KMS-11 (cell line): ENCODE results near the gene ADAMTS2.

Source experiments
- H2AFZ ChIP-seq: fragments of 200-600 bp; sonication (generic); 2 replicates; pipeline ENCODE4 v1.6.1; 2016; ENCODE audit warnings: antibody characterized with exemption, mixed run types, low read depth
- H3K27ac ChIP-seq: fragments of 200-600 bp; sonication (generic); 2 replicates; pipeline ENCODE4 v1.6.1; 2016; ENCODE audit warnings: mild to moderate bottlenecking, mixed run types
- H3K27me3 ChIP-seq: fragments of 200-600 bp; sonication (generic); 2 replicates; pipeline ENCODE4 v1.6.1; 2017; ENCODE audit warnings: mild to moderate bottlenecking, low read depth, mixed run types, moderate library complexity; ENCODE audit not compliant: insufficient read depth
- H3K36me3 ChIP-seq: fragments of 200-600 bp; sonication (generic); 2 replicates; pipeline ENCODE4 v1.6.1; 2017; ENCODE audit warnings: mild to moderate bottlenecking, mixed run types; ENCODE audit not compliant: insufficient read depth
- H3K4me1 ChIP-seq: fragments of 200-600 bp; sonication (generic); 2 replicates; pipeline ENCODE4 v1.6.1; 2016; ENCODE audit warnings: mild to moderate bottlenecking, low read depth, mixed run types; ENCODE audit not compliant: poor library complexity, severe bottlenecking
- H3K4me2 ChIP-seq: fragments of 200-600 bp; sonication (generic); 2 replicates; pipeline ENCODE4 v1.7.0; 2016; ENCODE audit warnings: mild to moderate bottlenecking, mixed run types
- H3K4me3 ChIP-seq: fragments of 200-600 bp; sonication (generic); IDR thresholded peaks from 2 replicates; pipeline ENCODE4 v1.6.1; 2017; ENCODE audit warnings: low read depth, low read length, mixed read lengths; ENCODE audit not compliant: insufficient read depth
- H3K79me2 ChIP-seq: fragments of 200-600 bp; sonication (generic); 2 replicates; pipeline ENCODE4 v1.6.1; 2016; ENCODE audit warnings: low read depth, mixed run types; ENCODE audit not compliant: insufficient read depth
- H3K9ac ChIP-seq: fragments of 200-600 bp; sonication (generic); 2 replicates; pipeline ENCODE4 v1.6.1; 2016; ENCODE audit warnings: mild to moderate bottlenecking, mixed run types
- H4K20me1 ChIP-seq: fragments of 200-600 bp; sonication (generic); 2 replicates; pipeline ENCODE4 v1.6.1; 2016; ENCODE audit warnings: mild to moderate bottlenecking, mixed run types; ENCODE audit not compliant: insufficient read depth
- CTCF ChIP-seq: fragments of 200-600 bp; sonication (generic); conservative IDR thresholded peaks from 2 replicates; pipeline ENCODE4 v1.6.1; 2017; ENCODE audit warnings: low read depth, mild to moderate bottlenecking, antibody characterized with exemption, low read length, moderate library complexity, mixed read lengths

ADAMTS2 gene

GRCh38 chr5:179154991-179155955, 190.0 kb downstream of the ADAMTS2 start:
- Histone ChIP-seq H2AFZ (no peak overlapping the region), H3K4me3 (no peak overlapping the region), H3K27ac (no peak overlapping the region), H3K4me2 (no peak overlapping the region), H4K20me1 (no peaks in the 10 kb centered on the region), H3K4me1 (no peaks in the 10 kb centered on the region), H3K27me3 (no peaks in the 10 kb centered on the region; the same call in 1 of the 2 replicates), H3K9ac (no peak overlapping the region), H3K79me2 (no peaks in the 10 kb centered on the region), H3K36me3 (no peaks in the 10 kb centered on the region)
- no peak for TF ChIP-seq CTCF

GRCh38 chr5:179154346-179154990, 190.8 kb downstream of the ADAMTS2 start:
- H3K4me1 ChIP-seq, result no peaks in the 10 kb centered on the region
- no peak for TF ChIP-seq CTCF

GRCh38 chr5:179153921-179154345, 191.3 kb downstream of the ADAMTS2 start:
- Histone ChIP-seq H3K4me3 (no peak overlapping the region), H3K27ac (no peak overlapping the region), H3K9ac (no peak overlapping the region), H3K4me1 (no peaks in the 10 kb centered on the region), H3K36me3 (no peaks in the 10 kb centered on the region), H4K20me1 (no peaks in the 10 kb centered on the region), H3K27me3 (no peaks in the 10 kb centered on the region; the same call in 1 of the 2 replicates), H3K4me2 (no peak overlapping the region), H3K79me2 (no peaks in the 10 kb centered on the region), H2AFZ (no peak overlapping the region)
- TF ChIP-seq CTCF, result no peak

More at GRCh38 chr5:179154346-179154990, 190.8 kb downstream of the ADAMTS2 start:
- H3K79me2 ChIP-seq, result no peaks in the 10 kb centered on the region
- no peak overlapping the region for H3K9ac ChIP-seq
- no peak overlapping the region for H2AFZ ChIP-seq
- no peaks in the 10 kb centered on the region for H3K36me3 ChIP-seq
- H4K20me1 ChIP-seq, result no peaks in the 10 kb centered on the region
- H3K4me2 ChIP-seq, result no peak overlapping the region
- no peak overlapping the region for H3K27ac ChIP-seq
- no peak overlapping the region for H3K4me3 ChIP-seq
- H3K27me3 ChIP-seq, result no peaks in the 10 kb centered on the region; the same call in 1 of the 2 replicates

- no peak for TF ChIP-seq CTCF
- Histone ChIP-seq H3K36me3 (no peaks in the 10 kb centered on the region), H3K79me2 (no peaks in the 10 kb centered on the region), H3K4me3 (no peak overlapping the region), H3K4me2 (no peak overlapping the region), H3K4me1 (no peaks in the 10 kb centered on the region), H3K27ac (no peak overlapping the region), H3K9ac (no peak overlapping the region), H4K20me1 (no peaks in the 10 kb centered on the region), H3K27me3 (no peaks in the 10 kb centered on the region; the same call in 1 of the 2 replicates), H2AFZ (no peak overlapping the region)
Observed at GRCh38 chr5:179153341-179153901, 191.8 kb downstream of the ADAMTS2 start.
